ENCODE results near the gene HECTD3. TPM values are rescaled to one million over a fixed set of nuclear protein-coding genes. Genes with fewer than 3 reads are reported as not detected.

The HECTD3 gene
- total and polyA plus RNA-seq, 4 donors, result 15.9 to 32.9 (median 24.2) TPM

- DNase-seq (ENCODE audit: low spot score), result no peak
- WGBS, result 94% methylated on average over 5 of the region's 5 CpGs
- H3K9me3 ChIP-seq (ENCODE audit: control insufficient read depth in 4 of 4, low read length in 3 of 4), result peaks cover 0 to 5% (median 0%) of the 10 kb centered on the region in 4 donors
Measured at GRCh38 chr1:45043094-45043493, 32.0 kb upstream of the HECTD3 start.

GRCh38 chr1:45040297-45040696 lies 29.2 kb upstream of the HECTD3 start:
- Histone ChIP-seq H3K9me3 (ENCODE audit: control insufficient read depth in 4 of 4, low read length in 3 of 4) (peaks cover 0 to 5% (median 0%) of the 10 kb centered on the region in 4 donors), H3K4me1 (ENCODE audit: control insufficient read depth in 4 of 4, insufficient read depth in 4 of 4, low read length in 3 of 4) (no peaks in the 10 kb centered on the region), H3K9ac (ENCODE audit: low read depth in 1 of 2, low read length in 2 of 2) (no peak overlapping the region), H3K27me3 (ENCODE audit: control insufficient read depth in 4 of 4, insufficient read depth in 4 of 4, low read length in 3 of 4) (no peaks in the 10 kb centered on the region), H3K36me3 (ENCODE audit: control insufficient read depth in 4 of 4, insufficient read depth in 3 of 4, low read depth in 1 of 4, low read length in 3 of 4) (no peaks in the 10 kb centered on the region), H3K4me3 (ENCODE audit: low read depth in 1 of 3, low read length in 3 of 3) (no peak overlapping the region), H3K27ac (ENCODE audit: low read depth in 1 of 2, low read length in 2 of 2) (no peak overlapping the region)
- DNase-seq (ENCODE audit: low spot score), result no peak
- no peak for TF ChIP-seq RAD21 (IDR thresholded peaks at IDR 0.05)
- no peak for TF ChIP-seq FOXA1 (IDR thresholded peaks at IDR 0.05)
- no peak for TF ChIP-seq RXRA (IDR thresholded peaks at IDR 0.05)
- no peak for TF ChIP-seq GABPA (IDR thresholded peaks at IDR 0.05 in 1 of 2, conservative IDR thresholded peaks at IDR 0.05 in 1 of 2)
- no peak for TF ChIP-seq EGR1 (IDR thresholded peaks at IDR 0.05; ENCODE audit: low read depth in 2 of 2)
- WGBS, result 98% methylated on average over 5 of the region's 5 CpGs

More at GRCh38 chr1:45043094-45043493, 32.0 kb upstream of the HECTD3 start:
- Histone ChIP-seq H3K4me3 (ENCODE audit: low read depth in 1 of 3, low read length in 3 of 3) (no peak overlapping the region), H3K36me3 (ENCODE audit: control insufficient read depth in 4 of 4, insufficient read depth in 3 of 4, low read depth in 1 of 4, low read length in 3 of 4) (no peaks in the 10 kb centered on the region), H3K4me1 (ENCODE audit: control insufficient read depth in 4 of 4, insufficient read depth in 4 of 4, low read length in 3 of 4) (no peaks in the 10 kb centered on the region), H3K27me3 (ENCODE audit: control insufficient read depth in 4 of 4, insufficient read depth in 4 of 4, low read length in 3 of 4) (no peaks in the 10 kb centered on the region), H3K9ac (ENCODE audit: low read depth in 1 of 2, low read length in 2 of 2) (no peak overlapping the region), H3K27ac (ENCODE audit: low read depth in 1 of 2, low read length in 2 of 2) (no peak overlapping the region)
- TF ChIP-seq REST (IDR thresholded peaks at IDR 0.05) (no peak), YY1 (IDR thresholded peaks at IDR 0.05) (no peak), NR2F2 (IDR thresholded peaks at IDR 0.05) (no peak)

- H3K27ac ChIP-seq (ENCODE audit: low read depth in 1 of 2, low read length in 2 of 2), result no peak overlapping the region
Measured at GRCh38 chr1:45038661-45039364, 27.7 kb upstream of the HECTD3 start.

GRCh38 chr1:45038240-45038639 lies 27.1 kb upstream of the HECTD3 start:
- Histone ChIP-seq H3K4me1 (ENCODE audit: control insufficient read depth in 4 of 4, insufficient read depth in 4 of 4, low read length in 3 of 4) (no peaks in the 10 kb centered on the region), H3K27me3 (ENCODE audit: control insufficient read depth in 4 of 4, insufficient read depth in 4 of 4, low read length in 3 of 4) (no peaks in the 10 kb centered on the region), H3K27ac (ENCODE audit: low read depth in 1 of 2, low read length in 2 of 2) (no peak overlapping the region), H3K36me3 (ENCODE audit: control insufficient read depth in 4 of 4, insufficient read depth in 3 of 4, low read depth in 1 of 4, low read length in 3 of 4) (no peaks in the 10 kb centered on the region), H3K9me3 (ENCODE audit: control insufficient read depth in 4 of 4, low read length in 3 of 4) (no peaks in the 10 kb centered on the region), H3K9ac (ENCODE audit: low read depth in 1 of 2, low read length in 2 of 2) (no peak overlapping the region), H3K4me3 (ENCODE audit: low read depth in 1 of 3, low read length in 3 of 3) (no peak overlapping the region)
- TF ChIP-seq GABPA (IDR thresholded peaks at IDR 0.05 in 1 of 2, conservative IDR thresholded peaks at IDR 0.05 in 1 of 2) (no peak), MAX (IDR thresholded peaks at IDR 0.05) (no peak), REST (IDR thresholded peaks at IDR 0.05) (no peak), HNF4G (IDR thresholded peaks at IDR 0.05) (no peak), TAF1 (conservative IDR thresholded peaks at IDR 0.05) (no peak), NR2F2 (IDR thresholded peaks at IDR 0.05) (no peak), CTCF (IDR thresholded peaks at IDR 0.05; ENCODE audit: low read depth, low read length, missing input control) (no peak)
- no peak for DNase-seq (ENCODE audit: low spot score)
- WGBS, result 93% methylated on average over 2 of the region's 2 CpGs

More at GRCh38 chr1:45038661-45039364, 27.7 kb upstream of the HECTD3 start:
- Histone ChIP-seq H3K27me3 (ENCODE audit: control insufficient read depth in 4 of 4, insufficient read depth in 4 of 4, low read length in 3 of 4) (no peaks in the 10 kb centered on the region), H3K9ac (ENCODE audit: low read depth in 1 of 2, low read length in 2 of 2) (no peak overlapping the region), H3K4me3 (ENCODE audit: low read depth in 1 of 3, low read length in 3 of 3) (no peak overlapping the region), H3K36me3 (ENCODE audit: control insufficient read depth in 4 of 4, insufficient read depth in 3 of 4, low read depth in 1 of 4, low read length in 3 of 4) (no peaks in the 10 kb centered on the region), H3K9me3 (ENCODE audit: control insufficient read depth in 4 of 4, low read length in 3 of 4) (no peaks in the 10 kb centered on the region), H3K4me1 (ENCODE audit: control insufficient read depth in 4 of 4, insufficient read depth in 4 of 4, low read length in 3 of 4) (no peaks in the 10 kb centered on the region)
- no peak for DNase-seq (ENCODE audit: low spot score)
- 89% methylated on average over 8 of the region's 8 CpGs for WGBS
- TF ChIP-seq RAD21 (IDR thresholded peaks at IDR 0.05), result no peak
- no peak for TF ChIP-seq JUND (IDR thresholded peaks at IDR 0.05)

Measured in liver (tissue), 9 donors.